Fibroblast of the aortic adventitia (primary cell): ENCODE data around the gene ZBTB20. TPM values are rescaled to one million over a fixed set of nuclear protein-coding genes. Genes with fewer than 3 reads are reported as not detected.

Experiments used
- DNase-seq: peaks from one replicate; pipeline ENCODE4 v3.0.0-alpha.2; 2010; ENCODE audit warnings: low read depth
- H3K4me3 ChIP-seq: 2 replicates; pipeline ENCODE4 v1.5.1; 2011; ENCODE audit warnings: low read depth, mild to moderate bottlenecking, control low read depth, low read length, moderate library complexity
- total RNA-seq: library from RNA; depleted of rRNA; stranded (reverse); fragments of >200 nt; gene quantifications from 2 replicates; pipeline ENCODE4 v1.2.3, GENCODE V29; 2012; ENCODE audit warnings: low replicate concordance
- TF ChIP-seq, protein P1 (sequence below): IDR thresholded peaks from 2 replicates; pipeline ENCODE4 v1.5.1; 2011; ENCODE audit warnings: mild to moderate bottlenecking, low read length, control low read depth, inconsistent platforms; ENCODE audit not compliant: insufficient read depth

ZBTB20 gene
- total RNA-seq, 1 donor = 47.2 TPM

DNA sequence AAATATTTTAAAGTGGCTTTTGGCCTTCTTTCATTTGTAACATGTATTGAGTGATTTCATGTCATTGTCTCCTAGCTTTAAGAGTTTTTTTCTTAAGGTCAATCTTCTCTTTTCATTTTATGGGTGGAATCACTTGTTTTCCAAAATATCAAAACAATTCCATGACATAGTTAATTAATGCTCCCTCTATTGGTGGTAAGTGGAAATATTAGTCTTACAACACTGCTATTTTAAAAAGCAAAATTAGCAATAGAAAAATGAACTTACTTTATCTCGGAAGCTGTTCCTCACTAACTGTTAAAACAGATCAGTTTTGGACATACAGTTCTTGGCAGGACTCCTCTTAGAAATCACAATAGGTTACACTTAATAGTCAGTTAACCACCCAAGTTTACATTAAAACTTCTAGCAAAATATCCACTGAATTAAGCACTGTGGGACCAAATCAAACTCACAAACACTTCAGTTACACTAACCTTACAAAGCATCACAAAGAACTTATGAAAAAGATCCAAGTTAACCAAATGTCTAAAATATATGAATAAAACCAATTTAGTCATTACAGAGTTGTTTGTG lies 810.9 kb downstream of the ZBTB20 start:
- no peak overlapping the region for H3K4me3 ChIP-seq
- TF ChIP-seq, protein P1, sequence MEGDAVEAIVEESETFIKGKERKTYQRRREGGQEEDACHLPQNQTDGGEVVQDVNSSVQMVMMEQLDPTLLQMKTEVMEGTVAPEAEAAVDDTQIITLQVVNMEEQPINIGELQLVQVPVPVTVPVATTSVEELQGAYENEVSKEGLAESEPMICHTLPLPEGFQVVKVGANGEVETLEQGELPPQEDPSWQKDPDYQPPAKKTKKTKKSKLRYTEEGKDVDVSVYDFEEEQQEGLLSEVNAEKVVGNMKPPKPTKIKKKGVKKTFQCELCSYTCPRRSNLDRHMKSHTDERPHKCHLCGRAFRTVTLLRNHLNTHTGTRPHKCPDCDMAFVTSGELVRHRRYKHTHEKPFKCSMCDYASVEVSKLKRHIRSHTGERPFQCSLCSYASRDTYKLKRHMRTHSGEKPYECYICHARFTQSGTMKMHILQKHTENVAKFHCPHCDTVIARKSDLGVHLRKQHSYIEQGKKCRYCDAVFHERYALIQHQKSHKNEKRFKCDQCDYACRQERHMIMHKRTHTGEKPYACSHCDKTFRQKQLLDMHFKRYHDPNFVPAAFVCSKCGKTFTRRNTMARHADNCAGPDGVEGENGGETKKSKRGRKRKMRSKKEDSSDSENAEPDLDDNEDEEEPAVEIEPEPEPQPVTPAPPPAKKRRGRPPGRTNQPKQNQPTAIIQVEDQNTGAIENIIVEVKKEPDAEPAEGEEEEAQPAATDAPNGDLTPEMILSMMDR = peak; percentile 50
- DNase-seq = peak; percentile 30

DNA sequence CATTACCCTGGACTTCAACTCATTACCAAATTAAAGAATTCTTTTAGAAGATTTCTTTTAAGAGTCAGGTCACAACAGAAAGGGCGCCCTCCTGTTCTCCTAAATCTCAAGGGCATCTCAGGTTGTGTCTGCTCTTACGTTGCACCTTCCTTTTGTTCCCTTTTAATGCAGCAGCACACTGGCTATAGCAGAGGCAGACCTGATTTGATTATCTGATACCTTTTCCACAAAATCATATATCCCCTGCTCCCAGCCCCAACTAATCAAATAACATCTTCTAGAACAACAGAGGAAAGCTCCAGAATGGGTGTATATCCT lies 813.2 kb downstream of the ZBTB20 start:
- DNase-seq = no peak
- TF ChIP-seq, protein P1 = no peak
- H3K4me3 ChIP-seq = no peak overlapping the region

DNA sequence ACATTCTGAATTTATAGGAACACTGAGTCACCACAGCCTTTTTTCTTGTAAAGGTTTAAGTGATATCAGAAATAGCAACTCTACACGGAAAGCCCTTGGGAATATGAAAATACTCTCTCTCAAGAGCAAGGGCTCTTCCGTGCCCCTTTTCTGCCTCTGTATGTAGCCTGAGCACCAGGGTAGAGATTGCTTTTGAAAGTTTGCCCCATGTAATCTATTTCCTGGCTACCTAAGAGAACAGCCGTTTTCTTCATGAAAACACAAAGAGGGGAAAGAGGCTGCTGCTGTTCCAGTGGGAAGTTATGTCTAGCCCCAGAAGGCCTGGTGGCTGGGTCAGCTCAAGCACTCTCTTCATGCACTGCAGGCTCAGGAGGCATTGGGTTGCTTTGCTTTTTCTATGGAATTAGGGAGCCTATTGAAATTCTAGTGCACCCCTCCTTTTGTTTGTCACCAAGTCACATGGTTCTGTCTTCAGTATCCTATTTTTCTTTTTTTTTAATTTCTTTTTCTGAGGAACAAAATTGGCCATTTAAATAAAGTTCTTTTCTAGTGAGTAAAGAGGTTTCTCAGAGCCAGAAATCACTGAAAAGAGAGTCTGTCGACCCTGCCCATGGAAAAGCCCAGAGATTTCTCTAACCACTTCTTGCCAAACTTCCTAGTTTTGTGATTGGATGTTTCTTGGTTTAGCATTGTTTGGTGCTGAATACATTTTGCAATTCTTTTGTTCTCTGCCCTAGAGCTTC lies 813.7 kb downstream of the ZBTB20 start:
- TF ChIP-seq, protein P1 = no peak
- no peak overlapping the region for H3K4me3 ChIP-seq
- DNase-seq = peak; percentile 50

DNA sequence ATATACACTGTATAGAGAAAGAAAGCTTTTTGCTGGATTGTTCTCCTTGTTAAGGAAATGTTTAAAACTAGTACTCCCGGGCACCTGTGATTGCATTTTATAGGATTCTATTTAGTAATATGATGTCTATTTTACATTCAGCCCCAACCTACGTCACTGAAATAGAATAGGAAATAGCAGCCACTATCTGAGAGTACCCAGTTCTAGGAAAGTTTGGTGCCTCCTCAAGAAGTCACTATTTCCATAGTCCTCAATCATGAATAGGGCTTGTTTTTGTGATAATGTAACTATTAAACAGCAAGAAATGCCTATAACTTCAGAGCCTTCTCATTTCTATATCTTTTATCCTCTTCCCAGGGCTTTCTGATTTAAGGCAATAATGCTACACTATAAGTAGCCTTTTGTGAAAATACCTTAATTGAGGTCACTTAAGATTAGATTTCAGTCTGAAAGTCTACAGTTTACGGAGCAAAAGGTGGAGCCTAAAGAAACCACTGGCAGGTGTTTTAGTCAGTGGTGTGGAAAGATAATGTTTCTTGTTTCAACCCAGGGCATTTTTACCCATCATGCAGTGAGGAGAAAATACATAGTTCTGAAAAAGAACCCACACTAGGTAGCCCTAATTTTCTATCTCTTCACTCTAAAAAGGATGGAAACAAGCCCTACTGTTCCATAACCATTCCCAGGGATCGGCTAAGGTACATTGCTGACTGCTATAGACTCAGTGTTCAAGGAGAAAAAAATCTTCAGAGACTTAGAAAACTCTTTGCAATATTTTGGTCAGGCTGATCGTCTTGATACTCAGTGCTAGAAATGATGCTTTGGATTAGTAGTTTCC lies 814.5 kb downstream of the ZBTB20 start:
- no peak for DNase-seq
- no peak overlapping the region for H3K4me3 ChIP-seq
- TF ChIP-seq, protein P1 = no peak

DNA sequence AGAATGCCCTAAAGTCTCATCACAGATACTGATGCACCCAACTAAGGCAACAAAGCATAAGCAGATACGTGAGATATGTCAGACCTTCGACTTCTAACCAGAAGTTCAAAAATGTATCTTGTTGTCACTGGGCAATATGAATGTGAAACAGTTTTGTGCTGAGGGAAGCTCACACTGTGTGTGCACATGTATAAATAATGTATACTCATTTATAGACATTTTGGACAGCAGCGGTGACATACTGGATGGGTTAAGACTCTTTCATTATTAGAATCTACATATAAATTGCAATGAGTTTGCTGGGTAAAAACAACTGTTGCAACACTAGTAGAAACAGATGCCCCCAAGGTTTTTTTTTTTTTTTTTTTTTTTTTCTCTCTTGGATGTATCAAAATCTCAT lies 815.4 kb downstream of the ZBTB20 start:
- DNase-seq = no peak
- TF ChIP-seq, protein P1 = no peak
- H3K4me3 ChIP-seq = no peak overlapping the region

DNA sequence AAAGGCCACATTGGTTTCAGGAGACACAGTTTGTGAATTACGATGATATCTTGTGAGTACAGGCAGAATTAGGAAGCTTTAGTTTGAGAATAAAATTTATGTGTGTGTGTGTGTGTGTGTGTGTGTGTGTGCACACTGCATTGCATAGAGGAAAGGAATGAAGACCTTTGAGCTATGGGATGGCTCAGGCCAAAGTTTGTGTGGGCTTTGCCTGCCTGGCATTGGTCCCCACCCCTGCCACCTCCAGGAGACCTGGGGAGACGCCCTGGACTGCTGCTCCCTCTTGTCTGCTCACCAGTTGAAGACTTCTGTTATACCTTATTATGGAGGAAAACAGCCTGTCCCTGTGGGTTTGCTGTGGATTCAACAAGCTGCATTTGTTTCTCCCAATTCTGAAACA lies 816.1 kb downstream of the ZBTB20 start:
- no peak for DNase-seq
- H3K4me3 ChIP-seq = no peak overlapping the region
- TF ChIP-seq, protein P1 = no peak
